Stimulated activated CD8-positive, alpha-beta memory T cell treated with anti-CD3 and anti-CD28 coated beads, Interleukin-7, amount 100 ng/mL, for 48 hours (primary cell): Measurements from ENCODE around the gene BTBD16.

Experiments used
- DNase-seq, 2 donors: peaks; one replicate each; pipeline ENCODE4 v3.0.0-alpha.2; 2020; ENCODE audit warnings: low read depth in 1 of 2; ENCODE audit errors: extremely low read depth in 1 of 2

Gene BTBD16

GRCh38 chr10:122338609-122339441 is 67.7 kb downstream of the BTBD16 start:
- no peak for DNase-seq

GRCh38 chr10:122341141-122341810 is 70.2 kb downstream of the BTBD16 start:
- DNase-seq = no peak

GRCh38 chr10:122342293-122343134 is 71.4 kb downstream of the BTBD16 start:
- peak in 1 of 2 donors; percentile 37 for DNase-seq

GRCh38 chr10:122343135-122343800 is 72.2 kb downstream of the BTBD16 start:
- no peak for DNase-seq

- no peak for DNase-seq
Measured at GRCh38 chr10:122343936-122344335, 72.8 kb downstream of the BTBD16 start.

GRCh38 chr10:122344741-122345258 is 73.7 kb downstream of the BTBD16 start:
- no peak for DNase-seq

GRCh38 chr10:122346326-122346950 is 75.3 kb downstream of the BTBD16 start:
- no peak for DNase-seq

GRCh38 chr10:122347170-122347841 is 76.2 kb downstream of the BTBD16 start:
- DNase-seq = no peak

GRCh38 chr10:122348512-122348911 is 77.4 kb downstream of the BTBD16 start:
- DNase-seq = no peak

GRCh38 chr10:122348935-122349361 is 77.9 kb downstream of the BTBD16 start:
- DNase-seq = no peak

- DNase-seq = no peak
Measured at GRCh38 chr10:122349758-122350369, 78.8 kb downstream of the BTBD16 start.

GRCh38 chr10:122350893-122351292 is 79.8 kb downstream of the BTBD16 start:
- DNase-seq = no peak

GRCh38 chr10:122352817-122353525 is 81.9 kb downstream of the BTBD16 start:
- DNase-seq = no peak

- DNase-seq = no peak
Measured at GRCh38 chr10:122354383-122354782, 83.3 kb downstream of the BTBD16 start.

GRCh38 chr10:122357685-122358084 is 86.6 kb downstream of the BTBD16 start:
- no peak for DNase-seq

GRCh38 chr10:122359621-122360020 is 88.5 kb downstream of the BTBD16 start:
- DNase-seq = no peak

- DNase-seq = no peak
Measured at GRCh38 chr10:122361046-122361445, 90.0 kb downstream of the BTBD16 start.

- DNase-seq = no peak
Measured at GRCh38 chr10:122362031-122362592, 91.0 kb downstream of the BTBD16 start.
